Measurements from ENCODE around the gene DPH5. TPM values are rescaled to one million over a fixed set of nuclear protein-coding genes. Genes with fewer than 3 reads are reported as not detected.

DPH5 gene
- total and polyA plus RNA-seq, 12 donors = 21.7 to 59.1 (median 42.0) TPM

- no peak for DNase-seq
- no peaks in the 10 kb centered on the region for H3K9me3 ChIP-seq (replicated peaks in 1 of 3)
- no peak for TF ChIP-seq CTCF (IDR thresholded peaks at IDR 0.05)
- no peak for TF ChIP-seq POLR2A (IDR thresholded peaks at IDR 0.05)
- no peaks in the 10 kb centered on the region for H3K27me3 ChIP-seq
- intact Hi-C loops (cut with DNase I) = no loop called here
- WGBS, 4 donors = 54 to 66% (median 60%) methylated on average over 4 of the region's 4 CpGs
- H3K27ac ChIP-seq = no peak overlapping the region
- H3K4me1 ChIP-seq (replicated peaks in 1 of 2) = no peaks in the 10 kb centered on the region
- H3K36me3 ChIP-seq (replicated peaks in 1 of 2) = no peaks in the 10 kb centered on the region
- H3K4me3 ChIP-seq = no peak overlapping the region
Measured at GRCh38 chr1:100995198-100995988, 30.2 kb downstream of the DPH5 start.

GRCh38 chr1:100989306-100990077 is 36.1 kb downstream of the DPH5 start:
- WGBS, 4 donors = 71 to 81% (median 78%) methylated on average over 2 of the region's 2 CpGs
- Histone ChIP-seq H3K36me3 (replicated peaks in 1 of 2) (no peaks in the 10 kb centered on the region), H3K27me3 (no peaks in the 10 kb centered on the region), H3K4me1 (replicated peaks in 1 of 2) (no peaks in the 10 kb centered on the region), H3K27ac (no peak overlapping the region), H3K4me3 (no peak overlapping the region), H3K9me3 (replicated peaks in 1 of 3) (no peaks in the 10 kb centered on the region)
- intact Hi-C loops (cut with DNase I) = no loop called here
- DNase-seq = no peak
- no peak for TF ChIP-seq POLR2A (IDR thresholded peaks at IDR 0.05)
- TF ChIP-seq CTCF (IDR thresholded peaks at IDR 0.05) = no peak

DNA sequence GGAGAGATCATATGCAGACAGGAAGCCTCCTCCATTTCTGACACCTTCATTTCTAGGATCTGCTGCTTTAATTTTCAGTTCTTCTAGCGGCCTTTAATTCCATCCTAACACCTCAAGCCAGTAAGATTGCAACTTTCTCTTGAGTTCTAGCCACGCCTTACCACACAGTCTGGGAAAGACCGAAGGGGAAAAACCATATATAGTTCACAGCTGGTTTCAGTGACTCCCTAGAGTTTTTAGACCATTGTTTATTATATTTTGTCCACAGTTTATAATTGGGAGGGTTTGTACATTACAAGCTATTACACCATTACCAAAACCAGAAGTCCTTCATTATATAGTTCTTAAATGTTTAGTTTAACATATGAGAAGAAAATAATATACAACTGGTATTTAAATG is 37.5 kb downstream of the DPH5 start:
- no peaks in the 10 kb centered on the region for H3K4me1 ChIP-seq (replicated peaks in 1 of 2)
- no peak for DNase-seq
- intact Hi-C loops (cut with DNase I) = no loop called here
- H3K27ac ChIP-seq = no peak overlapping the region
- H3K27me3 ChIP-seq = no peaks in the 10 kb centered on the region
- TF ChIP-seq POLR2A (IDR thresholded peaks at IDR 0.05) (no peak), CTCF (IDR thresholded peaks at IDR 0.05) (no peak)
- H3K9me3 ChIP-seq (replicated peaks in 1 of 3) = no peaks in the 10 kb centered on the region
- WGBS, 4 donors = 93 to 96% (median 96%) methylated on average over 3 of the region's 3 CpGs
- H3K4me3 ChIP-seq = no peak overlapping the region
- H3K36me3 ChIP-seq (replicated peaks in 1 of 2) = no peaks in the 10 kb centered on the region

- TF ChIP-seq CTCF (IDR thresholded peaks at IDR 0.05) = no peak
- no peak for TF ChIP-seq POLR2A (IDR thresholded peaks at IDR 0.05)
- no peak for DNase-seq
- Histone ChIP-seq H3K4me3 (no peak overlapping the region), H3K9me3 (replicated peaks in 1 of 3) (no peaks in the 10 kb centered on the region), H3K27ac (no peak overlapping the region), H3K36me3 (replicated peaks in 1 of 2) (no peaks in the 10 kb centered on the region), H3K27me3 (no peaks in the 10 kb centered on the region), H3K4me1 (replicated peaks in 1 of 2) (no peaks in the 10 kb centered on the region)
- 97 to 100% (median 99%) methylated on average over 4 of the region's 4 CpGs for WGBS, 4 donors
- intact Hi-C loops (cut with DNase I) = no loop called here
Measured at GRCh38 chr1:100982793-100983192, 42.8 kb downstream of the DPH5 start.
